ENCODE data around the gene ADAMTS10. TPM values are rescaled to one million over a fixed set of nuclear protein-coding genes. Genes with fewer than 3 reads are reported as not detected.

Gene ADAMTS10
- total RNA-seq, 3 donors from 2014 or later (not counting 1 experiment from before 2014, with no cell fraction given), result 159 to 286 (median 203) TPM

DNA sequence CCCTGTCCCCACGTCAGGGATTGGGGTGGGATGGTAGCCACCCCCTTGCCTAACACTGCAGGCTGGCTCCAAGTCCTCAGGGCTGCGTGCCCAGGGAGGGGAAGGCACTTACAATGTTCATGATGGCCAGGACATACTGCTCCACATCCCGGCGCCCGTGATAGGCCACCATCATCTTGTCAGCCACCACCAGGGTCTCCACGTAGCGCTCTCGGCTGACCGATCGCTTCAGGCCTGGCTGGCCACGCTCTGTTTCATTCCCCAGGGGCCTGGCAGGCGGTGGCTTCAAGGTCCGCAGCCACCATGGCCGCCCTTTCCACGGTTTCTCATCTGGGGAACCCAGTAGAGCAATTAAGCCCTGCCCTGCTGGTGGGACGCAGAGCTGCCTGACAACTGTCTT lies 9.7 kb downstream of the ADAMTS10 start:
- Mint-ChIP-seq H3K27ac (no peak overlapping the region), H3K4me1 (peaks cover 4 to 10% of the 10 kb centered on the region in 2 donors), H3K36me3 (peaks cover 17% of the 10 kb centered on the region), H3K9me3 (no peaks in the 10 kb centered on the region), H3K27me3 (ENCODE audit: low read depth in 2 of 2) (no peaks in the 10 kb centered on the region), H3K4me3 (no peak overlapping the region)
- TF ChIP-seq, protein P1, sequence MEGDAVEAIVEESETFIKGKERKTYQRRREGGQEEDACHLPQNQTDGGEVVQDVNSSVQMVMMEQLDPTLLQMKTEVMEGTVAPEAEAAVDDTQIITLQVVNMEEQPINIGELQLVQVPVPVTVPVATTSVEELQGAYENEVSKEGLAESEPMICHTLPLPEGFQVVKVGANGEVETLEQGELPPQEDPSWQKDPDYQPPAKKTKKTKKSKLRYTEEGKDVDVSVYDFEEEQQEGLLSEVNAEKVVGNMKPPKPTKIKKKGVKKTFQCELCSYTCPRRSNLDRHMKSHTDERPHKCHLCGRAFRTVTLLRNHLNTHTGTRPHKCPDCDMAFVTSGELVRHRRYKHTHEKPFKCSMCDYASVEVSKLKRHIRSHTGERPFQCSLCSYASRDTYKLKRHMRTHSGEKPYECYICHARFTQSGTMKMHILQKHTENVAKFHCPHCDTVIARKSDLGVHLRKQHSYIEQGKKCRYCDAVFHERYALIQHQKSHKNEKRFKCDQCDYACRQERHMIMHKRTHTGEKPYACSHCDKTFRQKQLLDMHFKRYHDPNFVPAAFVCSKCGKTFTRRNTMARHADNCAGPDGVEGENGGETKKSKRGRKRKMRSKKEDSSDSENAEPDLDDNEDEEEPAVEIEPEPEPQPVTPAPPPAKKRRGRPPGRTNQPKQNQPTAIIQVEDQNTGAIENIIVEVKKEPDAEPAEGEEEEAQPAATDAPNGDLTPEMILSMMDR (IDR thresholded peaks at IDR 0.05), result no peak
- intact Hi-C loops (cut with micrococcal nuclease), result no loop called here
- H3K36me3 ChIP-seq (ENCODE audit: control insufficient read depth, insufficient read depth, low read length), result peaks cover 37% of the 10 kb centered on the region
- no peaks in the 10 kb centered on the region for H3K27me3 ChIP-seq (ENCODE audit: control insufficient read depth, insufficient read depth, low read length)
- 96% methylated on average over 16 of the region's 16 CpGs for WGBS (ENCODE audit: insufficient coverage)
- ATAC-seq, result no peak
- H3K4me1 ChIP-seq (ENCODE audit: control insufficient read depth, insufficient read depth, low read length), result no peaks in the 10 kb centered on the region
- no peak overlapping the region for H3K27ac ChIP-seq (ENCODE audit: low read length)
- no peak overlapping the region for H3K4me3 ChIP-seq (ENCODE audit: low read length)
- no peak for DNase-seq
- H3K9me3 ChIP-seq (ENCODE audit: control insufficient read depth, insufficient read depth, low read length), result peaks cover 6% of the 10 kb centered on the region

DNA sequence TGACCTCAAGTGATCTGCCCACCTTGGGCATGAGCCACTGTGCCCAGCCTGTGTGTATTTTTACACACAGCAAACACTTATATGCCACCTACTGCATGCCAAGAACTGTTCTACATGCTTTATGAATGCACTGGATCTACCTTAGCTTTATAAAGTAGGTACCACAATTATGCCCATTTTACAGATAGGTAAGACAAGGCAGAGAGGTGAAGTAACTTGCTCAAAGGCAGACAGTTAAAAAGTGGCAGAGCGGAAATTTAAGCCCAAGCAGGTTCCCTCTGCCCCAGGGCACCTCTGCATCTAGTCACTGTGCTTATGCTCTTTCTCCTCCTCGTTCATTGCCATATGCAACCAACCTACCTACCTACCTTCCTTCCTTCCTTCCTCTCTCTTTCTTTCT lies 10.5 kb downstream of the ADAMTS10 start:
- Histone ChIP-seq H3K4me1 (ENCODE audit: control insufficient read depth, insufficient read depth, low read length) (no peaks in the 10 kb centered on the region), H3K9me3 (ENCODE audit: control insufficient read depth, insufficient read depth, low read length) (peaks cover 4% of the 10 kb centered on the region), H3K27me3 (ENCODE audit: control insufficient read depth, insufficient read depth, low read length) (no peaks in the 10 kb centered on the region), H3K4me3 (ENCODE audit: low read length) (no peak overlapping the region), H3K36me3 (ENCODE audit: control insufficient read depth, insufficient read depth, low read length) (peaks cover 37% of the 10 kb centered on the region), H3K27ac (ENCODE audit: low read length) (no peak overlapping the region)
- intact Hi-C loops (cut with micrococcal nuclease), result no loop called here
- no peak overlapping the region for H3K27ac Mint-ChIP-seq
- peaks cover 4 to 9% of the 10 kb centered on the region in 2 donors for H3K4me1 Mint-ChIP-seq
- peaks cover 17% of the 10 kb centered on the region for H3K36me3 Mint-ChIP-seq
- H3K27me3 Mint-ChIP-seq (ENCODE audit: low read depth in 2 of 2), result no peaks in the 10 kb centered on the region
- no peak for DNase-seq
- peak overlapping the region; percentile 13 for H3K4me3 Mint-ChIP-seq
- no peak for ATAC-seq
- no peaks in the 10 kb centered on the region for H3K9me3 Mint-ChIP-seq
- TF ChIP-seq, protein P1 (IDR thresholded peaks at IDR 0.05), result no peak
- 94% methylated on average over 2 of the region's 2 CpGs for WGBS (ENCODE audit: insufficient coverage)

DNA sequence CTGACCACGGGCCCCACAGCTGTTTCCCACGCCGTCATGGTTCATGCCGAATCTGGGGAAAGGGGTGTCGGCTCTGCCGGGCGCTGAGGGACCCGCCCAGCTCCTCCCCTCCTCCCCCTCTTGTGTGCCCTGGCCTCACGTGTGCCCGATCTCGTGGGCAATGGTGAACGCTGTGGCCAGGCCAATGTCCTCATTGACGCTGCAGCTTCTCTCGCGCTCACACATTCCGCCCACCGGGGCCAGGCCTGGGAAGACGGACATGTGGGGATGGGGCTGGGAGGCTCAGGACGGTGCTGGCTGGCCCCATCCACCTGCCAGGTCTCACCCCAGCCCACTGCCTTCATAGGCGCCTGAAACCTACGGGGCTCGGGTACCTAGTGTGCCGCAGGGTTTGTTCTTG lies 14.3 kb downstream of the ADAMTS10 start:
- intact Hi-C loops (cut with micrococcal nuclease), result no loop called here
- Mint-ChIP-seq H3K4me1 (peaks cover 24 to 38% of the 10 kb centered on the region in 2 donors), H3K27me3 (ENCODE audit: low read depth in 2 of 2) (no peaks in the 10 kb centered on the region), H3K9me3 (no peaks in the 10 kb centered on the region), H3K36me3 (no peaks in the 10 kb centered on the region), H3K4me3 (no peak overlapping the region), H3K27ac (no peak overlapping the region)
- no peak overlapping the region for H3K27ac ChIP-seq (ENCODE audit: low read length)
- H3K4me3 ChIP-seq (ENCODE audit: low read length), result no peak overlapping the region
- WGBS (ENCODE audit: insufficient coverage), result 80% methylated on average over 23 of the region's 23 CpGs
- H3K4me1 ChIP-seq (ENCODE audit: control insufficient read depth, insufficient read depth, low read length), result peaks cover 21% of the 10 kb centered on the region
- DNase-seq (no peak), ATAC-seq (no peak)
- H3K27me3 ChIP-seq (ENCODE audit: control insufficient read depth, insufficient read depth, low read length), result no peaks in the 10 kb centered on the region
- no peaks in the 10 kb centered on the region for H3K9me3 ChIP-seq (ENCODE audit: control insufficient read depth, insufficient read depth, low read length)
- peaks cover 15% of the 10 kb centered on the region for H3K36me3 ChIP-seq (ENCODE audit: control insufficient read depth, insufficient read depth, low read length)
- TF ChIP-seq, protein P1 (IDR thresholded peaks at IDR 0.05), result no peak

DNA sequence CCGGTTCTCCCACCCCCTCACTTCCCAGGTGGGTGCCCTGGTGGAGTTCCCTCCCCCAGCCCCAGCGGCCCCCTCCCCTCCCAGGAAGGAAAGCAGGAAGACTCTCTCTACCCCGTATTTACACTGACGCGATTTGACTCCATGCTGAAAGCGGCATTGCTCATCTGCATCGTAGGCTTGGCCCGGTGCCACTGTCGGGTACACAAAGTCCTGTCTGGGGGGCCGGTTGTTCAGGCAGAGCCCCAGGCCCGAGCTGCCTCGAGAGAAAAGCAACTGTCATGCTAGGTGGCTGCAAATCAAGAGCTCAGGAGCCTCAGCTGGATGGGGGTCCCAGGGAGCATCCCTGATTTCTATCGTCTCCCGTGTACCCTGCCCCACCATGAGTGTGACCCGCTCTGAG lies 14.9 kb downstream of the ADAMTS10 start:
- ATAC-seq, result no peak
- Histone ChIP-seq H3K9me3 (ENCODE audit: control insufficient read depth, insufficient read depth, low read length) (no peaks in the 10 kb centered on the region), H3K27me3 (ENCODE audit: control insufficient read depth, insufficient read depth, low read length) (no peaks in the 10 kb centered on the region), H3K27ac (ENCODE audit: low read length) (no peak overlapping the region), H3K4me3 (ENCODE audit: low read length) (no peak overlapping the region), H3K4me1 (ENCODE audit: control insufficient read depth, insufficient read depth, low read length) (peaks cover 21% of the 10 kb centered on the region), H3K36me3 (ENCODE audit: control insufficient read depth, insufficient read depth, low read length) (peaks cover 15% of the 10 kb centered on the region)
- no peak for DNase-seq
- Mint-ChIP-seq H3K9me3 (no peaks in the 10 kb centered on the region), H3K27ac (no peak overlapping the region), H3K36me3 (no peaks in the 10 kb centered on the region), H3K27me3 (ENCODE audit: low read depth in 2 of 2) (no peaks in the 10 kb centered on the region), H3K4me3 (no peak overlapping the region), H3K4me1 (peaks cover 24 to 38% of the 10 kb centered on the region in 2 donors)
- intact Hi-C loops (cut with micrococcal nuclease), result no loop called here
- TF ChIP-seq, protein P1 (IDR thresholded peaks at IDR 0.05), result no peak
- 90% methylated on average over 15 of the region's 15 CpGs for WGBS (ENCODE audit: insufficient coverage)

Measured in natural killer cell (primary cell).